Spleen (tissue), 11 donors: Measurements from ENCODE around the gene DNAJB13. TPM values are rescaled to one million over a fixed set of nuclear protein-coding genes. Genes with fewer than 3 reads are reported as not detected.

ENCODE experiments used
- DNase-seq: peaks from one replicate; pipeline ENCODE4 v3.0.0-alpha.2; 2020
- H3K27ac ChIP-seq, 8 donors: fragments of 200-600 bp; sonication (generic) in 7 of 8; 1 replicate in 4 of 8; 2 replicates in 4 of 8; pipeline versions ENCODE4 v1.5.0 to v1.8.0; 2016 to 2021; ENCODE audit warnings: inconsistent platforms in 4 of 8, mild to moderate bottlenecking in 4 of 8, moderate library complexity in 1 of 8
- H3K27me3 ChIP-seq, 7 donors: fragments of 200-600 bp; sonication (generic) in 6 of 7; replicated peaks in 1 of 7; 1 replicate in 4 of 7; 2 replicates in 3 of 7; pipeline versions ENCODE4 v1.5.0 to v1.8.0; 2016 to 2021; ENCODE audit warnings: inconsistent platforms in 3 of 7, mild to moderate bottlenecking in 1 of 7
- H3K36me3 ChIP-seq, 6 donors: fragments of 200-600 bp; sonication (generic) in 5 of 6; 1 replicate in 4 of 6; 2 replicates in 2 of 6; pipeline versions ENCODE4 v1.5.0 to v1.8.0; 2016 to 2021; ENCODE audit warnings: inconsistent platforms in 2 of 6
- H3K4me1 ChIP-seq, 6 donors: fragments of 200-600 bp; sonication (generic) in 5 of 6; 1 replicate in 3 of 6; 2 replicates in 3 of 6; pipeline versions ENCODE4 v1.5.0 to v1.8.0; 2016 to 2021; ENCODE audit warnings: inconsistent platforms in 3 of 6
- H3K4me3 ChIP-seq, 8 donors: fragments of 200-600 bp; sonication (generic) in 7 of 8; 1 replicate in 4 of 8; 2 replicates in 4 of 8; pipeline versions ENCODE4 v1.5.0 to v1.8.0; 2016 to 2021; ENCODE audit warnings: inconsistent platforms in 4 of 8, mild to moderate bottlenecking in 4 of 8, moderate library complexity in 2 of 8
- H3K9me3 ChIP-seq, 8 donors: fragments of 200-600 bp; sonication (generic) in 7 of 8; 1 replicate in 4 of 8; 2 replicates in 4 of 8; pipeline versions ENCODE4 v1.5.0 to v1.8.0; 2016 to 2021; ENCODE audit warnings: inconsistent platforms in 4 of 8
- POLR2A ChIP-seq, 3 donors: fragments of 450-650 bp; IDR thresholded peaks; one replicate each; pipeline ENCODE4 v1.5.1; 2017; ENCODE audit warnings: antibody characterized with exemption in 3 of 3, mild to moderate bottlenecking in 1 of 3
- POLR2AphosphoS5 ChIP-seq, 3 donors: sonication (generic); formaldehyde crosslinking; IDR thresholded peaks; one replicate each; pipeline ENCODE4 v1.5.1; 2017; ENCODE audit warnings: antibody characterized with exemption in 3 of 3
- WGBS, 5 donors: extraction: QIAGEN DNeasy Blood & Tissue Kit in 3 of 5; methylation state at CpG; one replicate each; pipeline versions ENCODE4 v1.1.5 to v1.1.7; 2013 to 2018; 5-methylcytosine and 5-hydroxymethylcytosine counted together
- intact Hi-C: fragments of 100-400 bp; cut with DNase I; formaldehyde crosslinking; loops from one replicate; pipeline ENCODE4 v1.15.0; 2023; ENCODE audit warnings: low total_unique reads
- polyA plus RNA-seq, 3 donors: library from polyadenylated mRNA; stranded (reverse); fragments of 200-250 nt; gene quantifications; one replicate each; pipeline ENCODE4 v1.2.1, GENCODE V29; 2013
- total RNA-seq, 7 donors: library from RNA; depleted of rRNA in 3 of 7; stranded (reverse); fragments of >200 nt in 3 of 7; fragmentation: NEBNext Ultra II Directional in 4 of 7; extraction: Animal tissue kit (Norgen Biotek cat#: 25700) in 4 of 7; gene quantifications; one replicate each; pipeline versions ENCODE4 v1.1.0 to v1.2.1, GENCODE V29; 2016 to 2021
- TF ChIP-seq, protein P1 (sequence below), 11 experiments: fragments of 200-600 bp in 7 of 11; fragments of 450-650 bp in 4 of 11; sonication (generic) in 4 of 11; IDR thresholded peaks in 8 of 11; conservative IDR thresholded peaks in 3 of 11; 1 replicate in 7 of 11; 2 replicates in 4 of 11; pipeline versions ENCODE4 v1.4.0 to v1.8.0; 2016 to 2021; ENCODE audit warnings: antibody characterized with exemption in 11 of 11, inconsistent platforms in 4 of 11, mild to moderate bottlenecking in 1 of 11
- donor health status: healthy with polysubstance abuse.
- donor health status: DM: no; HTN: no; CAD: no; lungs with moderate emphysema.
- donor health status: DM: no; HTN: no; CAD: no.
- donor health status: Bipolar disorder and iron deficiency.
- donor health status: healthy.
- donor health status: DM: no; HTN: no; CAD: no.
- donor health status: DM: yes; HTN: yes; CAD: no.

The DNAJB13 gene
- total and polyA plus RNA-seq, 10 donors: 0.04 to 0.32 (median 0.06) TPM; not detected in 7

DNA sequence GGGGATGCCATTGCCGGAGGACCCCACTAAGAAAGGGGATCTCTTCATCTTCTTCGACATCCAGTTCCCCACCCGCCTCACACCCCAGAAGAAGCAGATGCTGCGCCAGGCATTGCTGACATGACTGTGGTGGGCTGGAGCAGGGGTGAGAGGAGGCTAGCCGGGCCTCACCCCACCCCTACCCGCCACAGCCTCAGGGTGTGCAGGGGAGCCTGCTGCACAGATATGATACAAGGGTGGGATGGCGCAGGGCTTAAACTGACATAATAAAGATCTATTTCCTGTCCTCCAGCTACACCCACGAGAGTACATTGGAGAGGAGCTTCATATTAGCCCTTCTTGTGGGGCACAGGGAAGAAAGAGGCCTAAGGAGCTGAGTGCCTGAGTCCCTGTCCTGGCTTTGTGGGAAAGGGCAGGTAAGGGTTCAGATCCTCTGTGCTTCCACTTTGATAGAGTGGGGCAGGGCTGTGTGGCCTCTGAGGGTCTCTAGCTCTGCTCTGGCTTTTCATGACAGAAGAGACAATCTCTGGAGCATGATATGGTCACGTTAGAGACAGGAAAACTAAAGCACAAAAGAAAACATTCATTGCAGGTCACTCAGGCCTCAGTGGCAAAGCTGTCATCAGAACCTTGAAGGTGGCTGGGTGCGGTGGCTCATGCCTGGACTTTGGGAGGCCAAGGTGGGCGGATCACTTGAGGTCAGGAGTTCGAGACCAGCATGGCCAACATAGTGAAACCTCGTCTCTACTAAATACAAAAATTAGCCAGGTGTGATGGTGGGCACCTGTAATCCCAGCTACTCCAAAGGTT lies 19.4 kb downstream of the DNAJB13 start:
- peak; percentile 83 for DNase-seq
- peak overlapping the region in 6 of 8 donors; percentile 8 to 97 (median 42) for H3K27ac ChIP-seq
- no peaks in the 10 kb centered on the region for H3K9me3 ChIP-seq
- no peak overlapping the region for H3K4me3 ChIP-seq
- TF ChIP-seq POLR2A (IDR thresholded peaks at IDR 0.05): no peak
- peak; percentile 61 to 87 (median 74) for TF ChIP-seq POLR2AphosphoS5 (IDR thresholded peaks at IDR 0.05)
- intact Hi-C loops: loop anchor here (10.0 kb wide), 1 partner anchor 205 kb away; the partner anchor contains the start of genes C2CD3 and PPME1
- peaks cover 0 to 24% (median 11%) of the 10 kb centered on the region in 6 donors for H3K36me3 ChIP-seq
- peaks cover 11 to 80% (median 54%) of the 10 kb centered on the region in 6 donors for H3K4me1 ChIP-seq
- no peaks in the 10 kb centered on the region for H3K27me3 ChIP-seq
- 66 to 80% (median 72%) methylated on average over 13 of the region's 13 CpGs for WGBS, 5 donors

DNA sequence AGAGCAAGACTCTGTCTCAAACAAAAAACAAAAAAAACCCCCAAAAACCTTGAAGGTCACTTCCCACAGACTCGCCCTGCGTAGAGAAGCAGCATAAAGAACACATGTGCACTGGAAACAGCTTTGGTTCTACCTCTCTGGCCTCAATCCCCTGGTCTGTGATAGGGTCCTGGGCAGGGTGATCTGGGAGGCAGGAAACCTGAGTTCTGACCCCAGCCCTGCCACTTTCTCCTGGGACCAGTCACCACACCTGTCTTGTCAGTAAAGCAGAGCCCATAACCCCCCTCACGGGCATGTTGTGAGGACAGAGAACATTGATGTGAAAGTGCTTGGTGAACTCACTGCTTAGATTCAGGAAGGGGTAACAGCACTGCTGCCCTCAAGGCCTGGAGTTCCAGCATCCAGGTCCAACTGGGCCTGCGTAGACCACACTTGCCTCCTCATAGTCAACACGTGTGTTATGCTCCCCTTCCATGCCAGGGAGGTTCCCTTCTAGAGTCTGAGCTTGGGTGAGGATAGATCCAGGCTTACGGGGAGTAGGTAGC lies 20.4 kb downstream of the DNAJB13 start:
- TF ChIP-seq POLR2A (IDR thresholded peaks at IDR 0.05): peak in 1 of 3 donors; percentile 42
- TF ChIP-seq, protein P1, sequence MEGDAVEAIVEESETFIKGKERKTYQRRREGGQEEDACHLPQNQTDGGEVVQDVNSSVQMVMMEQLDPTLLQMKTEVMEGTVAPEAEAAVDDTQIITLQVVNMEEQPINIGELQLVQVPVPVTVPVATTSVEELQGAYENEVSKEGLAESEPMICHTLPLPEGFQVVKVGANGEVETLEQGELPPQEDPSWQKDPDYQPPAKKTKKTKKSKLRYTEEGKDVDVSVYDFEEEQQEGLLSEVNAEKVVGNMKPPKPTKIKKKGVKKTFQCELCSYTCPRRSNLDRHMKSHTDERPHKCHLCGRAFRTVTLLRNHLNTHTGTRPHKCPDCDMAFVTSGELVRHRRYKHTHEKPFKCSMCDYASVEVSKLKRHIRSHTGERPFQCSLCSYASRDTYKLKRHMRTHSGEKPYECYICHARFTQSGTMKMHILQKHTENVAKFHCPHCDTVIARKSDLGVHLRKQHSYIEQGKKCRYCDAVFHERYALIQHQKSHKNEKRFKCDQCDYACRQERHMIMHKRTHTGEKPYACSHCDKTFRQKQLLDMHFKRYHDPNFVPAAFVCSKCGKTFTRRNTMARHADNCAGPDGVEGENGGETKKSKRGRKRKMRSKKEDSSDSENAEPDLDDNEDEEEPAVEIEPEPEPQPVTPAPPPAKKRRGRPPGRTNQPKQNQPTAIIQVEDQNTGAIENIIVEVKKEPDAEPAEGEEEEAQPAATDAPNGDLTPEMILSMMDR (IDR thresholded peaks at IDR 0.05 in 8 of 11, conservative IDR thresholded peaks at IDR 0.05 in 3 of 11): no peak
- peak in 2 of 3 donors; percentile 64 to 89 for TF ChIP-seq POLR2AphosphoS5 (IDR thresholded peaks at IDR 0.05)
- DNase-seq: peak; percentile 67
- WGBS, 5 donors: 67 to 79% (median 74%) methylated on average over 5 to 6 of the region's 6 CpGs

DNA sequence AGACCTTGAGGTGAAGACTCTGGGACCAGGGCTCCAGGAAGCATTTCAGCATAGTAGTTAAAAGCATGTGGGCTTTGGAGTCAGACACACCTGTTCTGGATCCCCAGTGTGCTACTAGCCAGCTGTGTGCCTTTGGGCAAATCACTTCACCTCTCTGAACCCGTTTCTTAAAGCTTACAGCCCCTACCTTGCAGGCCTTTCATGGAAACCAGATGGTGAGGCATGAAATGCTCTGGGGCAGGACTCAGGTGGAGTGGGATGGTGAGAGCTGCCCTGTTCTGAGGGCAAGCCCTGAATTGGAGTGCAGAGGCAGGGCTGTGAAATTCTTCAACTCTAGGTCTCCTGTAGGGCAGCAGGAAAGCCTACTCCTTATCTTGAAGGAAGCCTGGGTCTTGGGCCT lies 21.4 kb downstream of the DNAJB13 start:
- Histone ChIP-seq H3K4me1 (peaks cover 20 to 95% (median 71%) of the 10 kb centered on the region in 6 donors), H3K9me3 (no peaks in the 10 kb centered on the region), H3K27ac (peak overlapping the region in 5 of 8 donors; percentile 36 to 97 (median 55)), H3K27me3 (no peaks in the 10 kb centered on the region), H3K36me3 (peaks cover 0 to 44% (median 31%) of the 10 kb centered on the region in 6 donors), H3K4me3 (no peak overlapping the region)
- peak in 2 of 3 donors; percentile 28 to 77 for TF ChIP-seq POLR2AphosphoS5 (IDR thresholded peaks at IDR 0.05)
- TF ChIP-seq, protein P1 (IDR thresholded peaks at IDR 0.05 in 8 of 11, conservative IDR thresholded peaks at IDR 0.05 in 3 of 11): no peak
- intact Hi-C loops: no loop called here
- peak; percentile 58 for DNase-seq
- 72 to 100% (median 81%) methylated on average over 1 of the region's 1 CpG for WGBS, 5 donors

More for the DNA sequence above, 20.4 kb downstream of the DNAJB13 start:
- Histone ChIP-seq H3K27me3 (no peaks in the 10 kb centered on the region), H3K27ac (peak overlapping the region in 7 of 8 donors; percentile 15 to 97 (median 48)), H3K36me3 (peaks cover 0 to 35% (median 22%) of the 10 kb centered on the region in 6 donors), H3K9me3 (no peaks in the 10 kb centered on the region), H3K4me1 (peaks cover 16 to 85% (median 63%) of the 10 kb centered on the region in 6 donors), H3K4me3 (no peak overlapping the region)
- intact Hi-C loops: no loop called here

DNA sequence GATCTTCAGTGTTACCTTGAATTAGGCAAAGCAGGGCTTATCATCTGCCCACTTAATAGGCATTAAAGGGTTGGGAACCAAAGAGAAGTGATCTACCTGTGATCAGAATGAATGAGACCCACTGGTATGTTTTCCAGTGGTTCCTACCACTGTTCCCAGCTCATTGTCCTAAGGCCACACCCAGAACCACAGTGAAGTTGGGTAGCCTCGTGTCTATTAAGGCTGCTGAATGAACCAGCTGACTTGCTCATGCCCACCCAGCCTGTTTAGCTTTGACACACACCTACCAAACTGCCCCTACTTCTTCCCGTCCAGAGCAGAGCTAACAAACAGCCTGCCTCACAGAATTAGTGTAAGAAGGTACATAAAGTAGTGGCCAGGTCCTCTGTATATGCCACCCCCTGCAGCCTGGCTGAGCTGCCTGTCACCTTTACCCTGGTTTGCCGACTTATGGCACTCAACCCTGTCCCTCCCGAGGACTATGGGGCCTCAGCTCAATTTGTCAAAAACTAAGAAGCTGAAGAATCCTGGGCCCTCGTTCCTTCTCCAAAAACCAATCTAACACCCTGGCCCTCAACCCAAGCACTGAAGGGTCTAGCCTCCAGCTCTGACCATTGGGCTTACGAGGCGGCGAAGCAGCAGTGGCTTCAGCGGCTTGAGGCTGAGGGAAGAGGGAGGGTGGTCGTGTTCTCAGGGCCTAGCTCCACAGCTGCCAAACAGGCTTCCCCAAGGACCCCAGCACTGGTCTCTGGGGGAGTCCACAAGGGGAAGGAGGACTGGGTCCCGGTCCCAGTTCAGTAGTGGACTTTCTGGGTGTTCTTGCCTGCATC lies 22.0 kb downstream of the DNAJB13 start:
- DNase-seq: peak; percentile 74
- no peak overlapping the region for H3K4me3 ChIP-seq
- 81 to 91% (median 86%) methylated on average over 11 of the region's 11 CpGs for WGBS, 5 donors
- peak; percentile 62 to 78 (median 78) for TF ChIP-seq POLR2AphosphoS5 (IDR thresholded peaks at IDR 0.05)
- TF ChIP-seq, protein P1 (IDR thresholded peaks at IDR 0.05 in 8 of 11, conservative IDR thresholded peaks at IDR 0.05 in 3 of 11): no peak
- peak in 1 of 3 donors; percentile 11 for TF ChIP-seq POLR2A (IDR thresholded peaks at IDR 0.05)
- intact Hi-C loops: no loop called here
- H3K27me3 ChIP-seq: no peaks in the 10 kb centered on the region
- no peaks in the 10 kb centered on the region for H3K9me3 ChIP-seq
- H3K27ac ChIP-seq: peak overlapping the region in 7 of 8 donors; percentile 36 to 97 (median 44)
- peaks cover 20 to 100% (median 77%) of the 10 kb centered on the region in 6 donors for H3K4me1 ChIP-seq
- peaks cover 0 to 51% (median 38%) of the 10 kb centered on the region in 6 donors for H3K36me3 ChIP-seq
